ENCODE results near the gene TECRL.

DNA sequence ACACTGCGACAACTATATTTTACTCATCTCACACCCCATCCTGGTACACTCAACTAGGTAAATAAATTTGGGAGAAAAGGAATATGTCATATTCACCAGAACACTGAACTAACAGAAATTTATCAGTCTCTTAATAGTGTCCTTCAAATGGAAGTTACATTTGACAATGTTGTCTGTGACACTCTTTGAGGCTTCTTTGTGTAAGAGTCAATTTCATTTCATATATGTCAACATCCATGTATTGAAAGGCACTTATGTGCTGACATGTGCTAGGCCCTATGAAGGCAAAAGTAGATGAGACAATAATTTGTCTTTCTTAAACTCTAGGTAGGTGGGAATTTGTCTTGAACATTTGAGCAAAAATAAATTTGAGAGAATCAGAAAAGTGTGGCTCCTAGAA lies 82.0 kb downstream of the TECRL start:
- TF ChIP-seq POLR2A (IDR thresholded peaks at IDR 0.05; ENCODE audit: borderline replicate concordance, extremely low read depth, insufficient read depth, insufficient read length): no peak
- TF ChIP-seq, protein P1, sequence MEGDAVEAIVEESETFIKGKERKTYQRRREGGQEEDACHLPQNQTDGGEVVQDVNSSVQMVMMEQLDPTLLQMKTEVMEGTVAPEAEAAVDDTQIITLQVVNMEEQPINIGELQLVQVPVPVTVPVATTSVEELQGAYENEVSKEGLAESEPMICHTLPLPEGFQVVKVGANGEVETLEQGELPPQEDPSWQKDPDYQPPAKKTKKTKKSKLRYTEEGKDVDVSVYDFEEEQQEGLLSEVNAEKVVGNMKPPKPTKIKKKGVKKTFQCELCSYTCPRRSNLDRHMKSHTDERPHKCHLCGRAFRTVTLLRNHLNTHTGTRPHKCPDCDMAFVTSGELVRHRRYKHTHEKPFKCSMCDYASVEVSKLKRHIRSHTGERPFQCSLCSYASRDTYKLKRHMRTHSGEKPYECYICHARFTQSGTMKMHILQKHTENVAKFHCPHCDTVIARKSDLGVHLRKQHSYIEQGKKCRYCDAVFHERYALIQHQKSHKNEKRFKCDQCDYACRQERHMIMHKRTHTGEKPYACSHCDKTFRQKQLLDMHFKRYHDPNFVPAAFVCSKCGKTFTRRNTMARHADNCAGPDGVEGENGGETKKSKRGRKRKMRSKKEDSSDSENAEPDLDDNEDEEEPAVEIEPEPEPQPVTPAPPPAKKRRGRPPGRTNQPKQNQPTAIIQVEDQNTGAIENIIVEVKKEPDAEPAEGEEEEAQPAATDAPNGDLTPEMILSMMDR (IDR thresholded peaks at IDR 0.05 in 2 of 3, conservative IDR thresholded peaks at IDR 0.05 in 1 of 3; ENCODE audit: borderline replicate concordance in 1 of 3, insufficient read depth in 1 of 3, low read depth in 2 of 3, low read length in 2 of 3): no peak
- no peak for TF ChIP-seq CEBPB (IDR thresholded peaks at IDR 0.05; ENCODE audit: low read depth)

All from HCT116 (cell line).